H1 (cell line): ENCODE data around the gene KIF26B. TPM values are rescaled to one million over a fixed set of nuclear protein-coding genes. Genes with fewer than 3 reads are reported as not detected.

Experiments used
- KDM5A ChIP-seq: fragments of 200-600 bp; IDR thresholded peaks from 2 replicates; pipeline ENCODE4 v1.7.1; 2012; ENCODE audit warnings: mild to moderate bottlenecking, low read length, inconsistent platforms, mixed read lengths
- polyA plus RNA-seq, 7 experiments: library from polyadenylated mRNA; depleted of rRNA in 3 of 7; stranded (reverse) in 5 of 7; unstranded in 2 of 7; fragments of >200 nt in 5 of 7; fragments of 200-250 nt in 2 of 7; gene quantifications; 1 replicate in 5 of 7; 2 replicates in 1 of 7; 4 replicates in 1 of 7; pipeline versions ENCODE4 v1.2.1 to v1.2.3, GENCODE V29; 2011 to 2013; ENCODE audit warnings: missing spikeins in 2 of 7, mixed read lengths in 2 of 7
- total RNA-seq: library from RNA; stranded (reverse); fragmentation: NEBNext Ultra II Directional; extraction: Animal tissue kit (Norgen Biotek cat#: 25700); gene quantifications from 2 replicates; pipeline ENCODE4 v1.2.1, GENCODE V29; 2021

Gene KIF26B
- total and polyA plus RNA-seq, 2 of the 8 experiments (the other 6 are each of a cell fraction or from before 2014, with no cell fraction given) = 0.06 to 0.28 TPM

DNA sequence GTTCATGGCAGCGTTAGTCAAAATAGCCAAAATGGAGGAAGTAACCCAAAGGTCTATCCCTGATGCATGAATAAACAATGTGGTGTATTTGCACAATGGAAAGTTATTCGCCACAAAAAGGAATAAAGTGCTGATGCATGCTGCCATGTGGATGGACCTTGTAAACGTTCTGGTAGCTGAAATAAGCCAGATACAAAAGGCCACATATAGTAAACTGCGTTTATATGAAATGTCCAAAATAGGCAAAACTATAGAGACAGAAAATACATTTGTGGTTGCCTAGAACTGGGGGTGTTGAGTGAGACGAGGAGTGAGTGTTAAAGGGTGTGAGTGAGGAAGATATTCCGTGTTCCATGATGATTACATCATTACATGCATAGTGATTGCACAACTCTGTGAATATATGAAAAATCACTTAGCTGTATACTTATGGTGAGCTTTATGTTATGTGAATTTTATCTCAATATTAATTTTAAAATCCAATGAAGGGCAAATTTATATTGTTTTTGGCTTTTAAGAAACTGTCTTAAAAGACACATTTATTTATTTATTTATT lies 321.3 kb downstream of the KIF26B start (continued):
- no peak for TF ChIP-seq KDM5A
- TF ChIP-seq, all 59 proteins: peak for 0
